PC-3 (cell line): Measurements from ENCODE around the gene U2AF1L4.

Source experiments
- CTCF ChIP-seq: fragments of 300-600 bp; sonication (generic); conservative IDR thresholded peaks from 2 replicates; pipeline ENCODE4 v1.5.1; 2017; ENCODE audit warnings: antibody characterized with exemption, low read depth, mild to moderate bottlenecking, low read length
- EZH2phosphoT487 ChIP-seq: fragments of 300-600 bp; sonication (generic); IDR thresholded peaks from 2 replicates; pipeline ENCODE4 v1.6.1; 2018; ENCODE audit warnings: mild to moderate bottlenecking, antibody characterized with exemption, low read length, borderline replicate concordance

- TF ChIP-seq CTCF, result no peak
- no peak for TF ChIP-seq EZH2phosphoT487
These were observed 5.2 kb downstream of the U2AF1L4 start for GRCh38 chr19:35740108-35740422.
